ENCODE data around the gene PTK6. TPM values are rescaled to one million over a fixed set of nuclear protein-coding genes. Genes with fewer than 3 reads are reported as not detected.

The PTK6 gene
- total and polyA plus RNA-seq, 2 experiments from 2014 or later, result 0.27 to 1.1 TPM

DNA sequence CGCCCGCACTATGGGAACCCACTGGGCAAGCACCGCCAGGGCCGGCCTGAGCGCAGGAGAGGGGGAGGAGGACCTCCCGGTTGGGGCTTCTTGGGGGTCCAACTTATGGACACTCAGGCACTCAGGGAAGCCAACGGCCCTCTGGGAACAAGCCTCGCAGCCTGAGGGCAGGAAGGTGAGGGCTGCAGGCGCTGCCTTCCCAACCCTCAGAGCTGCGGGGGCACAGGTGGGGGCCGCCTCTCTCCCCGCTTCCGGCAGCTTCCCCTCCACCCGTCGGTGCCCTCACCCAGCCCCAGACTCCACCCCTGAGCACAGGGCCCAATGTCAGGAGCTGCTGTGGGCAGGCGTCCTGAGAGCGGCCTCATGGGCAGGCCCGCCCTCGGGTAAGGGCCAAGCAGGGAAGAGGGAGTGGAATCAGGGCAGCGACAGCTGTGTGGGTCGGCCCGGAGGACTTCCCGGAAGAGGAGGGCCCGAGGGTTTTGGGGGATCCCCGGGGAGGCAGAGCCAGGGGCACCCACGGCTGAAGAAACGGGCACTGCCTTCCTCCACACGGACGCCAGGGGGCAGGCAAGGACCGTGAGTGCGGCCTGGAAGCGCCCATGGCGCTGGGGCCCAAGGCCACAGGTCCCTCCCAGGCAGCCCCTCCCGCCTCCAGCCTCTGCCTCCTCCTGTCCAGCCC is 488 bp upstream of the PTK6 start:
- Histone ChIP-seq H3K79me2 (no peaks in the 10 kb centered on the region), H3K4me1 (ENCODE audit: insufficient read depth) (peaks cover 3% of the 10 kb centered on the region), H4K20me1 (ENCODE audit: insufficient read depth, poor library complexity, severe bottlenecking) (no peaks in the 10 kb centered on the region), H3K4me2 (peak overlapping the region; percentile 90), H3K27ac (no peak overlapping the region), H2AFZ (peak overlapping the region; percentile 18), H3K36me3 (replicated peaks; ENCODE audit: insufficient read depth, low read depth) (no peaks in the 10 kb centered on the region), H3K27me3 (no peaks in the 10 kb centered on the region), H3K9me3 (ENCODE audit: low read depth) (no peaks in the 10 kb centered on the region), H3K9me2 (replicated peaks; ENCODE audit: insufficient read depth) (no peaks in the 10 kb centered on the region), H3K4me3 (no peak overlapping the region)
- TF ChIP-seq EZH2phosphoT487 (IDR thresholded peaks at IDR 0.05; ENCODE audit: low read depth, severe bottlenecking, unreplicated experiment) (no peak), EZH2 (IDR thresholded peaks at IDR 0.05; ENCODE audit: borderline replicate concordance) (no peak)
- TF ChIP-seq, protein P1, sequence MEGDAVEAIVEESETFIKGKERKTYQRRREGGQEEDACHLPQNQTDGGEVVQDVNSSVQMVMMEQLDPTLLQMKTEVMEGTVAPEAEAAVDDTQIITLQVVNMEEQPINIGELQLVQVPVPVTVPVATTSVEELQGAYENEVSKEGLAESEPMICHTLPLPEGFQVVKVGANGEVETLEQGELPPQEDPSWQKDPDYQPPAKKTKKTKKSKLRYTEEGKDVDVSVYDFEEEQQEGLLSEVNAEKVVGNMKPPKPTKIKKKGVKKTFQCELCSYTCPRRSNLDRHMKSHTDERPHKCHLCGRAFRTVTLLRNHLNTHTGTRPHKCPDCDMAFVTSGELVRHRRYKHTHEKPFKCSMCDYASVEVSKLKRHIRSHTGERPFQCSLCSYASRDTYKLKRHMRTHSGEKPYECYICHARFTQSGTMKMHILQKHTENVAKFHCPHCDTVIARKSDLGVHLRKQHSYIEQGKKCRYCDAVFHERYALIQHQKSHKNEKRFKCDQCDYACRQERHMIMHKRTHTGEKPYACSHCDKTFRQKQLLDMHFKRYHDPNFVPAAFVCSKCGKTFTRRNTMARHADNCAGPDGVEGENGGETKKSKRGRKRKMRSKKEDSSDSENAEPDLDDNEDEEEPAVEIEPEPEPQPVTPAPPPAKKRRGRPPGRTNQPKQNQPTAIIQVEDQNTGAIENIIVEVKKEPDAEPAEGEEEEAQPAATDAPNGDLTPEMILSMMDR (IDR thresholded peaks at IDR 0.05; ENCODE audit: poor library complexity), result peak; percentile 85
- DNase-seq (ENCODE audit: low spot score), result peak; percentile 93
- WGBS (ENCODE audit: low lambda C conversion rate, missing lambda C conversion rate), result 41% methylated on average over 14 of the region's 34 CpGs

DNA sequence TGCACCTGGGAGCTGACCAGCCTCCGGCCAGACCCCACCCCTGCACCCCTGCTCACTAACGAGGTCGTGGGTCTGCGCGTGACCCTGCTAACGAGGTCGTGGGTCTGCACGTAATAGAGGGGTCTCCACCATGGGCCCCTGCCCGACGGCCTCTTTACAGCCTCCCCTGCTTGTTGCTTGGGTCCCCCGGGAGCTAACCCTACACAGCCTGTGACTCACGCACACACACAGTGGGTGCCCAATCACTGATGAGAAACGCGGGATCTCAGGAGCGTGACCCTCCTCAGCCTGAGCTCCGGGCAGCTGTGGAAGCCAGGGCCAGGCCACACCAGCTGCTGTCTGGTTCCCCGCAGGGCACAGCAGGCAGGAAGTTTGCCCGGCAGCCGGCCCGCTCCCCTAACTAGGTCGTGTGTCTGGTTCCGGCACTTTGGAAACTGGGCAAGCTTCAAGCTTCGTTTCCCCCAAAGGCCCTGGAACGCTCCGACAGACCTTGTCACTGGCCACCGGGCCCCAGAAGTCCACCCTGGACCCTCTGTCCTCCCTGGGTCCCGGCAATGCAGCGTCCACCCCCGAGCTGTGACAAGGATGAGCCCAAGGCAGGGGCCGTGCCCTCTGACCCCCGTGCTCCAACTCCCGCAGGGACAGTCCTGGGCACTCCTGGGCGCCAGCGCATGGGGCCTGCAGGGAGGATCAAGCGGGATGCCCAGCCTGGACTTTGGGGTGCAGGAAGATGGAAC is 767 bp downstream of the PTK6 start:
- no peak overlapping the region for H3K4me3 ChIP-seq
- no peak overlapping the region for H3K27ac ChIP-seq

DNA sequence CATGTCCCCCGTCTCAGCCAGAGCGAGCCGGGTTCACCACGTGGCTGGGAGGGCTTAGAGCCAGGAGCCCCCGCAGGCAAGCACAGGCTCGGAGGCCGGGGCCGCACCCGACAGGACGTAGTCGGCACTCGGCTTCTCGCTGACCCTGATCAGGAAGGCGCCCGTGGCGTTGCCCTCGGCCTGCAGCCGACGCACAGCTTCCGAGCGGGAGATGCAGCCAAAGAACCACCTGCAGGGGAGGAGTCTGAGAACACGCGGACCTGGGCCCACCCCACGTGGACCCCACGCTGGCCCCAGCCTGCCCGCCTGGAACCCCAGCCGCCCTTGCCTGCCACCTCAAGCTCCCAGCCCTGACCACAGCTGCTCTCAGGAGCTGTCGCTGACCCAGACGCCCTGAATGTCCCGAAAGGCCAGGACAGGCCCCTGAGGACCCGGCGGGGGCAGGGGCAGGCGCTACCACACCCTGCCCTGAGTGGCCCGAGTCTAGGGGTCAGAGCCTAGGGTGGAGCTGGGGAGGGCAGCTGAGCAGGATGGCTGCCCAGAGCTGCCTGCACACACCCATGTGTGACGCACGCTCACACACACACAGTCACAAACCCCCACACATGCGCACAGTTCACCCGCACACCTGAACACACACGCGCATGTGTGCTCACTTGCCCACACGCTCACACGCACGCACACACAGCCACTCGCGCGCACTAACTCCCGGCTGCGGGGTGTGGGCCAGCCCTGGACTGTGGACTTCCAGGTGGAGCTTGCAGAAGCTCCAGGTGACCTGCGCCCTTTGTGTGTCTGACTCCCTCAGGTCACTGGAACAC is 2.1 kb downstream of the PTK6 start:
- Histone ChIP-seq H3K79me2 (no peaks in the 10 kb centered on the region), H3K4me2 (no peak overlapping the region), H3K27me3 (no peaks in the 10 kb centered on the region), H4K20me1 (ENCODE audit: insufficient read depth, poor library complexity, severe bottlenecking) (no peaks in the 10 kb centered on the region), H3K4me1 (ENCODE audit: insufficient read depth) (peaks cover 3% of the 10 kb centered on the region), H2AFZ (no peak overlapping the region), H3K27ac (no peak overlapping the region), H3K4me3 (no peak overlapping the region), H3K36me3 (replicated peaks; ENCODE audit: insufficient read depth, low read depth) (no peaks in the 10 kb centered on the region), H3K9me2 (replicated peaks; ENCODE audit: insufficient read depth) (no peaks in the 10 kb centered on the region), H3K9me3 (ENCODE audit: low read depth) (no peaks in the 10 kb centered on the region)
- DNase-seq (ENCODE audit: low spot score), result no peak
- WGBS (ENCODE audit: low lambda C conversion rate, missing lambda C conversion rate), result 84% methylated on average over 32 of the region's 49 CpGs
- TF ChIP-seq, protein P1 (IDR thresholded peaks at IDR 0.05; ENCODE audit: poor library complexity), result no peak
- TF ChIP-seq EZH2 (IDR thresholded peaks at IDR 0.05; ENCODE audit: borderline replicate concordance) (no peak), EZH2phosphoT487 (IDR thresholded peaks at IDR 0.05; ENCODE audit: low read depth, severe bottlenecking, unreplicated experiment) (no peak)

More for the DNA sequence above, 767 bp downstream of the PTK6 start:
- H2AFZ ChIP-seq, result no peak overlapping the region
- H4K20me1 ChIP-seq (ENCODE audit: insufficient read depth, poor library complexity, severe bottlenecking), result no peaks in the 10 kb centered on the region
- H3K79me2 ChIP-seq, result no peaks in the 10 kb centered on the region
- no peaks in the 10 kb centered on the region for H3K9me3 ChIP-seq (ENCODE audit: low read depth)
- DNase-seq (ENCODE audit: low spot score), result no peak
- WGBS (ENCODE audit: low lambda C conversion rate, missing lambda C conversion rate), result 85% methylated on average over 34 of the region's 35 CpGs
- H3K4me1 ChIP-seq (ENCODE audit: insufficient read depth), result peaks cover 3% of the 10 kb centered on the region
- no peak for TF ChIP-seq EZH2 (IDR thresholded peaks at IDR 0.05; ENCODE audit: borderline replicate concordance)
- TF ChIP-seq EZH2phosphoT487 (IDR thresholded peaks at IDR 0.05; ENCODE audit: low read depth, severe bottlenecking, unreplicated experiment), result no peak
- TF ChIP-seq, protein P1 (IDR thresholded peaks at IDR 0.05; ENCODE audit: poor library complexity), result no peak
- no peaks in the 10 kb centered on the region for H3K36me3 ChIP-seq (replicated peaks; ENCODE audit: insufficient read depth, low read depth)
- no peaks in the 10 kb centered on the region for H3K9me2 ChIP-seq (replicated peaks; ENCODE audit: insufficient read depth)
- no peaks in the 10 kb centered on the region for H3K27me3 ChIP-seq
- H3K4me2 ChIP-seq, result no peak overlapping the region

Data from hepatocyte (in vitro differentiated cells).